Calu3 (cell line): ENCODE data around the gene ZNF335. TPM values are rescaled to one million over a fixed set of nuclear protein-coding genes. Genes with fewer than 3 reads are reported as not detected.

Experiments used
- BruUV-seq: library from RNA; stranded (reverse); fragments of 400-500 nt; replicated peaks from 2 replicates; lab custom pipeline; 2021; lab: Mats Ljungman, UMichigan
- CTCF ChIA-PET: fragments of 300-600 bp; sonication (Branson Sonifier 250); formaldehyde crosslinking; loops from one replicate; lab custom pipeline; 2022; ENCODE audit warnings: antibody characterized with exemption; lab: Charles Lee
- DNase-seq: peaks from one replicate; pipeline ENCODE4 v3.0.0; 2022
- H3K27ac Mint-ChIP-seq: one replicate; pipeline ENCODE4 v1.8.0; 2022; ENCODE audit warnings: mixed read lengths; ENCODE audit not compliant: unreplicated experiment
- H3K27me3 Mint-ChIP-seq: one replicate; pipeline ENCODE4 v1.8.0; 2022; ENCODE audit warnings: mixed read lengths; ENCODE audit not compliant: unreplicated experiment
- H3K36me3 Mint-ChIP-seq: one replicate; pipeline ENCODE4 v1.8.0; 2022; ENCODE audit warnings: mild to moderate bottlenecking, moderate library complexity, mixed read lengths; ENCODE audit not compliant: insufficient read depth, unreplicated experiment
- H3K4me1 Mint-ChIP-seq: one replicate; pipeline ENCODE4 v1.8.0; 2022; ENCODE audit warnings: mild to moderate bottlenecking, low read depth, mixed read lengths; ENCODE audit not compliant: unreplicated experiment
- H3K4me3 Mint-ChIP-seq: one replicate; pipeline ENCODE4 v1.8.0; 2022; ENCODE audit warnings: mild to moderate bottlenecking, low read depth, moderate library complexity, mixed read lengths; ENCODE audit not compliant: unreplicated experiment
- H3K9me3 Mint-ChIP-seq: one replicate; pipeline ENCODE4 v1.8.0; 2022; ENCODE audit warnings: low read depth, mixed read lengths; ENCODE audit not compliant: unreplicated experiment
- intact Hi-C: fragments of 100-400 bp; cut with micrococcal nuclease; formaldehyde crosslinking; loops from one replicate; pipeline ENCODE4 v1.10.0; 2022; ENCODE audit not compliant: unreplicated experiment
- total RNA-seq: library from RNA; stranded (reverse); gene quantifications from 2 replicates; pipeline ENCODE4 v1.2.3, GENCODE V29; 2022
- TF ChIP-seq, protein P1 (sequence below): fragments of 200-600 bp; IDR thresholded peaks from one replicate; pipeline ENCODE4 v1.8.0; 2022; ENCODE audit warnings: antibody characterized with exemption; ENCODE audit not compliant: unreplicated experiment

The ZNF335 gene
- total RNA-seq, 1 experiment from 2014 or later, result 31.9 TPM

GRCh38 chr20:45945678-45946148 is 26.3 kb downstream of the ZNF335 start:
- no peaks in the 10 kb centered on the region for H3K9me3 Mint-ChIP-seq
- no peaks in the 10 kb centered on the region for H3K27me3 Mint-ChIP-seq
- no peak overlapping the region for H3K4me3 Mint-ChIP-seq
- no peak for DNase-seq
- BruUV-seq, result no TSS peak
- CTCF ChIA-PET, result no interaction called here
- H3K27ac Mint-ChIP-seq, result no peak overlapping the region
- no peaks in the 10 kb centered on the region for H3K4me1 Mint-ChIP-seq
- intact Hi-C loops, result no loop called here
- peaks cover 87% of the 10 kb centered on the region for H3K36me3 Mint-ChIP-seq
- TF ChIP-seq, protein P1, sequence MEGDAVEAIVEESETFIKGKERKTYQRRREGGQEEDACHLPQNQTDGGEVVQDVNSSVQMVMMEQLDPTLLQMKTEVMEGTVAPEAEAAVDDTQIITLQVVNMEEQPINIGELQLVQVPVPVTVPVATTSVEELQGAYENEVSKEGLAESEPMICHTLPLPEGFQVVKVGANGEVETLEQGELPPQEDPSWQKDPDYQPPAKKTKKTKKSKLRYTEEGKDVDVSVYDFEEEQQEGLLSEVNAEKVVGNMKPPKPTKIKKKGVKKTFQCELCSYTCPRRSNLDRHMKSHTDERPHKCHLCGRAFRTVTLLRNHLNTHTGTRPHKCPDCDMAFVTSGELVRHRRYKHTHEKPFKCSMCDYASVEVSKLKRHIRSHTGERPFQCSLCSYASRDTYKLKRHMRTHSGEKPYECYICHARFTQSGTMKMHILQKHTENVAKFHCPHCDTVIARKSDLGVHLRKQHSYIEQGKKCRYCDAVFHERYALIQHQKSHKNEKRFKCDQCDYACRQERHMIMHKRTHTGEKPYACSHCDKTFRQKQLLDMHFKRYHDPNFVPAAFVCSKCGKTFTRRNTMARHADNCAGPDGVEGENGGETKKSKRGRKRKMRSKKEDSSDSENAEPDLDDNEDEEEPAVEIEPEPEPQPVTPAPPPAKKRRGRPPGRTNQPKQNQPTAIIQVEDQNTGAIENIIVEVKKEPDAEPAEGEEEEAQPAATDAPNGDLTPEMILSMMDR, result no peak

- H3K36me3 Mint-ChIP-seq, result peaks cover 84% of the 10 kb centered on the region
- intact Hi-C loops, result no loop called here
- H3K27ac Mint-ChIP-seq, result no peak overlapping the region
- CTCF ChIA-PET, result interaction anchor here (0.6 kb wide), 1 partner anchor 145 kb away, joined by 3 read pairs; no protein-coding TSS in a partner anchor
- H3K4me3 Mint-ChIP-seq, result no peak overlapping the region
- H3K27me3 Mint-ChIP-seq, result no peaks in the 10 kb centered on the region
- TF ChIP-seq, protein P1, result no peak
- no peaks in the 10 kb centered on the region for H3K4me1 Mint-ChIP-seq
- BruUV-seq, result no TSS peak
- no peak for DNase-seq
- H3K9me3 Mint-ChIP-seq, result no peaks in the 10 kb centered on the region
These were observed 26.9 kb downstream of the ZNF335 start for GRCh38 chr20:45944965-45945677.

GRCh38 chr20:45944151-45944964 is 27.6 kb downstream of the ZNF335 start:
- H3K9me3 Mint-ChIP-seq, result no peaks in the 10 kb centered on the region
- intact Hi-C loops, result no loop called here
- H3K27ac Mint-ChIP-seq, result no peak overlapping the region
- CTCF ChIA-PET, result interaction anchor here (0.6 kb wide), 2 partner anchors 13 to 144 kb away, joined by 3 read pairs; no protein-coding TSS in a partner anchor
- BruUV-seq, result TSS peak; percentile 17
- peaks cover 84% of the 10 kb centered on the region for H3K36me3 Mint-ChIP-seq
- no peaks in the 10 kb centered on the region for H3K27me3 Mint-ChIP-seq
- no peak for DNase-seq
- no peaks in the 10 kb centered on the region for H3K4me1 Mint-ChIP-seq
- TF ChIP-seq, protein P1, result peak; percentile 13
- no peak overlapping the region for H3K4me3 Mint-ChIP-seq

DNA sequence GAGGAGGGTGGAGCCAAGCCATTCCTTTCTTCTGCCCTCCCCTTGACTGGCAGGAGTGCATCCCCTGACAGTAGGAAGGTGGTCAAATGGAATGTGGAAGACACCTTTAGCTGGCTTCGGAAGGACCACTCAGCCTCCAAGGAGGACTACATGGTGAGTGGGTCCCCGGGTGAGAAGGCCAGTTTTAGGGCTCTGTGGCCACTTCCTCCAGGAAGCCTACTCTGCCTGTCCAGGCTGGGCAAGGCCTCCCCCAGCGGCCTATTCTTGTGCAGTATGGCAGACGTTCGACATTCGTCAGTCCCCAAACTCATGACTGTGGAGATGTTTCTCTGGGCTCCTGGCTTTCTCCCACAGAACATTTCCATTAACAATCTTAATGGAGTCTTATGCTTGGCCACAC is 28.4 kb downstream of the ZNF335 start:
- H3K36me3 Mint-ChIP-seq, result peaks cover 84% of the 10 kb centered on the region
- TF ChIP-seq, protein P1, result no peak
- CTCF ChIA-PET, result interaction anchor here (0.6 kb wide), 1 partner anchor 14 kb away, joined by 3 read pairs; no protein-coding TSS in a partner anchor
- intact Hi-C loops, result no loop called here
- H3K4me1 Mint-ChIP-seq, result no peaks in the 10 kb centered on the region
- no peak for DNase-seq
- no peak overlapping the region for H3K4me3 Mint-ChIP-seq
- no peaks in the 10 kb centered on the region for H3K9me3 Mint-ChIP-seq
- BruUV-seq, result no TSS peak
- no peaks in the 10 kb centered on the region for H3K27me3 Mint-ChIP-seq
- H3K27ac Mint-ChIP-seq, result no peak overlapping the region
